ENCODE data around the gene OR52R1. TPM values are rescaled to one million over a fixed set of nuclear protein-coding genes. Genes with fewer than 3 reads are reported as not detected.
"Not testable (repeated sequence)": the region's sequence is repeated elsewhere in the genome, so short reads cannot be mapped to it uniquely, and the experiment has no call there.

The OR52R1 gene
- polyA plus RNA-seq, 1 experiment = not detected

DNA sequence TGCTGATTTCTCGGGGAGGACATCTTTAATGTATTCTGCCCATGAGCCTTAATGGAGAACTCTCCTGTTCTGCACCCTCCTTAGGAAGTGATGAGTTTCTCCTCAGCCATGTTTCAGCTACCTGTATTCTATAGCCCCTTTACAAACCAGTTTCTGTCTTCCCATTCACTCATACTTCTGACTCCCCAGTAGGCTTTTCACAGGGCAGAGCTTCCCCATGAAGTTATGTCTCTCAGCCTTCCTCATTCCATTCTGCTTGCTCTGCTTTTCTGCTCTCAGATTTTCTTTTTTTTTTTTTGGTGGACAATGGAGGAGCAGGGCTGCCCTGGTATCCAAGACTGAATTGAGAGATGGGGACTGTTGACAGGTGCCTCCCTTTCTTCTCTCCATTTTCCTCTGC is 4.3 kb upstream of the OR52R1 start:
- no peak overlapping the region for H3K27ac ChIP-seq (ENCODE audit: low read depth, low read length)

DNA sequence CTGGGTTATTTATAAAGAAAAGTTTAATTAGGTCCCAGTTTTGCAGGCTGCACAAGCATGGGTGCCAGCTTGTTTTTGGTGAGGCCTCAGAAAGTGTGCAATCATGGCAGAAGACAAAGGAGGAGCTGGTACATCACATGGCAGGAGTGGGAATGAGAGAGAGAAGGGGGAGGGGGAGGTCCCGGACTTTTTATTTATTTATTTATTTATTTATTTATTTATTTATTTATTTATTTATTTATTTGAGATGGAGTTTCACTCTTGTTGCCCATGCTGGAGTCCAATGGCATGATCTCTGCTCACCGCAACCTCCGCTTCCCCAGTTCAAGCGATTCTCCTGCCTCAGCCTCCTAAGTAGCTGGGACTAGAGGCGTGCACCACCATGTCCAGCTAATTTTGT is 2.9 kb downstream of the OR52R1 start:
- H3K27me3 ChIP-seq (ENCODE audit: control insufficient read depth, insufficient read depth, low read length); DNase-seq (ENCODE audit: low read depth, low spot score); H3K27ac ChIP-seq (ENCODE audit: low read depth, low read length); H3K9me3 ChIP-seq (ENCODE audit: control insufficient read depth, insufficient read depth, low read length); CTCF ChIA-PET; POLR2A ChIA-PET; H3K4me3 ChIP-seq (ENCODE audit: low read depth, low read length): not testable (repeated sequence)

More for the DNA sequence above, 4.3 kb upstream of the OR52R1 start:
- H3K27me3 ChIP-seq (ENCODE audit: control insufficient read depth, insufficient read depth, low read length) = no peaks in the 10 kb centered on the region
- ChIA-PET POLR2A (interaction anchor here (1.0 kb wide), 1 partner anchor 114 kb away, joined by 3 read pairs; no protein-coding TSS in a partner anchor), CTCF (interaction anchor here (1.3 kb wide), 1 partner anchor 171 kb away, joined by 5 read pairs; the partner anchor contains the start of gene OR51D1)
- no peak for DNase-seq (ENCODE audit: low read depth, low spot score)
- no peak overlapping the region for H3K4me3 ChIP-seq (ENCODE audit: low read depth, low read length)
- TF ChIP-seq, protein P1, sequence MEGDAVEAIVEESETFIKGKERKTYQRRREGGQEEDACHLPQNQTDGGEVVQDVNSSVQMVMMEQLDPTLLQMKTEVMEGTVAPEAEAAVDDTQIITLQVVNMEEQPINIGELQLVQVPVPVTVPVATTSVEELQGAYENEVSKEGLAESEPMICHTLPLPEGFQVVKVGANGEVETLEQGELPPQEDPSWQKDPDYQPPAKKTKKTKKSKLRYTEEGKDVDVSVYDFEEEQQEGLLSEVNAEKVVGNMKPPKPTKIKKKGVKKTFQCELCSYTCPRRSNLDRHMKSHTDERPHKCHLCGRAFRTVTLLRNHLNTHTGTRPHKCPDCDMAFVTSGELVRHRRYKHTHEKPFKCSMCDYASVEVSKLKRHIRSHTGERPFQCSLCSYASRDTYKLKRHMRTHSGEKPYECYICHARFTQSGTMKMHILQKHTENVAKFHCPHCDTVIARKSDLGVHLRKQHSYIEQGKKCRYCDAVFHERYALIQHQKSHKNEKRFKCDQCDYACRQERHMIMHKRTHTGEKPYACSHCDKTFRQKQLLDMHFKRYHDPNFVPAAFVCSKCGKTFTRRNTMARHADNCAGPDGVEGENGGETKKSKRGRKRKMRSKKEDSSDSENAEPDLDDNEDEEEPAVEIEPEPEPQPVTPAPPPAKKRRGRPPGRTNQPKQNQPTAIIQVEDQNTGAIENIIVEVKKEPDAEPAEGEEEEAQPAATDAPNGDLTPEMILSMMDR (IDR thresholded peaks at IDR 0.05; ENCODE audit: low read depth, low read length) = no peak
- H3K9me3 ChIP-seq (ENCODE audit: control insufficient read depth, insufficient read depth, low read length) = no peaks in the 10 kb centered on the region

DNA sequence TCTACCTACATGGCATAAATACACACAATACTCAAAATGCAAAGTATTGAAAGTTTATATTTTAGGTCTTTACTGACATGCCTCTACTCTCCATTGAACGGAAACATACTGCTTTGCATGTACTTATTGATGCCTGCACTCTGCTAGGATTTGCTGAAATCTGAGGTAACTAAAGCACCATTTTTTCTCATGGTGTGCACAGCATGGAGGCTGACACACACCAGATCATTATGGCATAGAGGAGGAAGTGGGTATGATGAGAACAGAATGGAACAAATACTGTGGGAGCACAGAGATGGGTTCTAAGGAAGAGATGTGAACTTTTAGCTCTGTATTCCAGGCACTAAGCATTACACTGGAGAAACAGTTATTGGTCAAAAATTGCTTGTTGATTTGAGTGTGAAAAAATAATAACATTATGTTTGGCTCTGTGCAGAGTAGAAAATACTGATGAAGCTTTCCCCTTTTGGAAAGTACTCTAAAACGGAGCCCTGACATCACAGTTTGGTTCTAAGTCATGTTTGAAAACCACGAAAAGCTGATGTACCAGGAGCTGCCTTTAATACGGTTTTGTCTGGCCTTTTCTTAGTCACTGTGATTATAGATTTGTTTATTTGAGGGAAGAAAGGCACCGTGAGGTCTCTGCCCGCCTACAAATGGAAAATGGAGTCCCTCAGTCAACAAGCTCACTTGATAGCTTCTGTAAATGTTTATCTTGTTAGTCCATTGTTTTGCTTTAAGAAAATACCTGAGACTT is 5.6 kb downstream of the OR52R1 start:
- TF ChIP-seq, protein P1 (IDR thresholded peaks at IDR 0.05; ENCODE audit: low read depth, low read length) = no peak
- POLR2A ChIA-PET = no interaction called here
- DNase-seq (ENCODE audit: low read depth, low spot score) = no peak
- Histone ChIP-seq H3K27ac (ENCODE audit: low read depth, low read length) (no peak overlapping the region), H3K27me3 (ENCODE audit: control insufficient read depth, insufficient read depth, low read length) (no peaks in the 10 kb centered on the region), H3K4me3 (ENCODE audit: low read depth, low read length) (no peak overlapping the region), H3K9me3 (ENCODE audit: control insufficient read depth, insufficient read depth, low read length) (no peaks in the 10 kb centered on the region)
- CTCF ChIA-PET = interaction anchor here (1.5 kb wide), 2 partner anchors 28 to 162 kb away, joined by 4 read pairs; partner anchors contain the start of gene OR51D1

DNA sequence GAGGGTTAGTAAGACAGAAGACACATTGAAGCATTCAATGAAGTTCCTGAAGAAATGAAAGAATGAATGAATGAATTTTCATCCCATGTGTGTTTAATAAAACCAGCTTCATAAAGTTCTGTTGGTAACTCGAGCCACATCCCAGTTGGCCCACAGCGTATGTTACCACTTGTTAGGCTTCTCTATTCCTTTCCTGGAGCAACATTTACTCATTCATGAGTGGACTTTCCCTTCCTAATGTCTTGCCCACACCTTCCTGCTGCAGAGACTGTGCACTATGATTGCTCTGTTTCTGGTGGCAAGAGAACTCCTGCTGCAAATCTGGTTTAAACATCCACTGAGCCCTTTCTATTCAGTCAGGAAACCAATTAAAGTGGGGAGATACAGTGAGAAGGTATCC is 7.0 kb downstream of the OR52R1 start:
- Histone ChIP-seq H3K9me3 (ENCODE audit: control insufficient read depth, insufficient read depth, low read length) (no peaks in the 10 kb centered on the region), H3K27ac (ENCODE audit: low read depth, low read length) (no peak overlapping the region), H3K4me3 (ENCODE audit: low read depth, low read length) (no peak overlapping the region), H3K27me3 (ENCODE audit: control insufficient read depth, insufficient read depth, low read length) (no peaks in the 10 kb centered on the region)
- TF ChIP-seq, protein P1 (IDR thresholded peaks at IDR 0.05; ENCODE audit: low read depth, low read length) = no peak
- no peak for DNase-seq (ENCODE audit: low read depth, low spot score)
- ChIA-PET POLR2A (no interaction called here), CTCF (no interaction called here)

DNA sequence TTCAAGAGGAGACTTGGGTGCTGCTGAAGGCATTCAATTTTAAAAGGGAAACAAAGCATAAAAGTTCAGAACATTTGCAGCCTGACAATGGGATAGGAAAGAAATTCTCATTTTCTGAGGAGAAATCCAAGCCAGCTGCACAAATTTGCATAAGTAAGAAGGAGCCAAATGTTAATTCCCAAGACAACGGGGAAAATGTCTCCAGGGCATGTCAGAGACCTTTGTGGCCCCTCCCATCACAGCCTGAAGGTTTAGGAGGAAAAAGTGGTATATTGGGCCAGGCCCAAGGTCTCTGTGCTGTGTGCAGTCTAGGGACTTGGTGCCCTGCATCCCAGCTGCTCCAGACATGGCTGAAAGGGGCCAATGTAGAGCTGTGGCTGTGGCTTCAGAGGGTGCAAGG is 21.7 kb downstream of the OR52R1 start:
- CTCF ChIA-PET = interaction anchor here (3.0 kb wide), 1 partner anchor 146 kb away, joined by 13 read pairs; the partner anchor contains the start of gene OR51D1
- no peak for DNase-seq (ENCODE audit: low read depth, low spot score)
- Histone ChIP-seq H3K9me3 (ENCODE audit: control insufficient read depth, insufficient read depth, low read length) (no peaks in the 10 kb centered on the region), H3K4me3 (ENCODE audit: low read depth, low read length) (no peak overlapping the region), H3K27ac (ENCODE audit: low read depth, low read length) (no peak overlapping the region), H3K27me3 (ENCODE audit: control insufficient read depth, insufficient read depth, low read length) (peaks cover 3% of the 10 kb centered on the region)
- POLR2A ChIA-PET = no interaction called here
- TF ChIP-seq, protein P1 (IDR thresholded peaks at IDR 0.05; ENCODE audit: low read depth, low read length) = no peak
